Trophoblast cell (in vitro differentiated cells and primary cell): ENCODE measurements around the gene DEPP1.
A peak's percentile ranks its signal among the peaks of the same experiment; 100 is the strongest.

ENCODE experiments used
- DNase-seq, 2 donors: peaks; one replicate each; pipeline ENCODE4 v3.0.0-alpha.2; 2016
- H2AFZ ChIP-seq: 2 replicates; pipeline ENCODE4 v1.6.1; 2013; ENCODE audit warnings: low read length, moderate library complexity, mild to moderate bottlenecking; ENCODE audit not compliant: insufficient read depth, poor library complexity
- H2AK5ac ChIP-seq: 2 replicates; pipeline ENCODE4 v1.6.1; 2013; ENCODE audit warnings: mild to moderate bottlenecking, low read length
- H2BK120ac ChIP-seq: 2 replicates; pipeline ENCODE4 v1.6.1; 2013; ENCODE audit warnings: low read length, mild to moderate bottlenecking, moderate library complexity; ENCODE audit not compliant: insufficient read depth, poor library complexity
- H2BK12ac ChIP-seq: 2 replicates; pipeline ENCODE4 v1.6.1; 2013; ENCODE audit warnings: mild to moderate bottlenecking, low read length, moderate library complexity
- H2BK5ac ChIP-seq: 2 replicates; pipeline ENCODE4 v1.6.1; 2013; ENCODE audit warnings: low read length, low read depth, moderate library complexity, mild to moderate bottlenecking; ENCODE audit not compliant: poor library complexity
- H3K14ac ChIP-seq: 2 replicates; pipeline ENCODE4 v1.6.1; 2013; ENCODE audit warnings: mild to moderate bottlenecking, low read length
- H3K18ac ChIP-seq: 2 replicates; pipeline ENCODE4 v1.6.1; 2013; ENCODE audit warnings: mild to moderate bottlenecking, low read length
- H3K23ac ChIP-seq: 2 replicates; pipeline ENCODE4 v1.6.1; 2013; ENCODE audit warnings: low read length
- H3K27ac ChIP-seq: 2 replicates; pipeline ENCODE4 v1.5.1; 2013; ENCODE audit warnings: low read depth, mild to moderate bottlenecking, inconsistent platforms, low read length, moderate library complexity
- H3K27me3 ChIP-seq: 2 replicates; pipeline ENCODE4 v1.6.1; 2013; ENCODE audit warnings: inconsistent platforms, mild to moderate bottlenecking, low read length, moderate library complexity; ENCODE audit not compliant: insufficient read depth
- H3K36me3 ChIP-seq, 2 experiments: 1 replicate in 1 of 2; 2 replicates in 1 of 2; pipeline ENCODE4 v1.6.1; 2013; ENCODE audit warnings: low read length in 2 of 2, mild to moderate bottlenecking in 2 of 2, moderate library complexity in 1 of 2; ENCODE audit not compliant: insufficient read depth in 2 of 2, control insufficient read depth in 1 of 2
- H3K4ac ChIP-seq: 2 replicates; pipeline ENCODE4 v1.6.1; 2013; ENCODE audit warnings: low read depth, mild to moderate bottlenecking, low read length, moderate library complexity
- H3K4me1 ChIP-seq, 2 experiments: 1 replicate in 1 of 2; 2 replicates in 1 of 2; pipeline ENCODE4 v1.6.1; 2013; ENCODE audit warnings: low read length in 2 of 2, mild to moderate bottlenecking in 2 of 2, moderate library complexity in 1 of 2; ENCODE audit not compliant: insufficient read depth in 2 of 2, control insufficient read depth in 1 of 2
- H3K4me2 ChIP-seq: 2 replicates; pipeline ENCODE4 v1.6.1; 2013; ENCODE audit warnings: inconsistent platforms, mild to moderate bottlenecking, low read length, moderate library complexity
- H3K4me3 ChIP-seq: 2 replicates; pipeline ENCODE4 v1.5.1; 2013; ENCODE audit warnings: mild to moderate bottlenecking, low read depth, low read length, inconsistent platforms
- H3K79me1 ChIP-seq: one replicate; pipeline ENCODE4 v1.6.1; 2013; ENCODE audit warnings: low read length
- H3K79me2 ChIP-seq: 2 replicates; pipeline ENCODE4 v1.6.1; 2013; ENCODE audit warnings: low read length, mild to moderate bottlenecking; ENCODE audit not compliant: control insufficient read depth, insufficient read depth, poor library complexity
- H3K9ac ChIP-seq: 2 replicates; pipeline ENCODE4 v1.6.1; 2013; ENCODE audit warnings: mild to moderate bottlenecking, low read length
- H3K9me3 ChIP-seq: 2 replicates; pipeline ENCODE4 v1.6.1; 2013; ENCODE audit warnings: low read depth, mild to moderate bottlenecking, control low read depth, inconsistent platforms, low read length; ENCODE audit not compliant: insufficient read depth
- H4K12ac ChIP-seq: 2 replicates; pipeline ENCODE4 v1.6.1; 2013; ENCODE audit warnings: low read depth, mild to moderate bottlenecking, low read length, moderate library complexity
- H4K8ac ChIP-seq: 2 replicates; pipeline ENCODE4 v1.6.1; 2013; ENCODE audit warnings: low read depth, mild to moderate bottlenecking, low read length, moderate library complexity
- H4K91ac ChIP-seq: one replicate; pipeline ENCODE4 v1.6.1; 2013; ENCODE audit warnings: low read depth, mild to moderate bottlenecking, low read length, moderate library complexity
- WGBS: extraction: QIAGEN DNeasy Blood & Tissue Kit; methylation state at CpG from one replicate; pipeline ENCODE4 v1.1.7; 2013; ENCODE audit warnings: missing lambda C conversion rate; ENCODE audit not compliant: insufficient read length, insufficient coverage; ENCODE audit errors: extremely low coverage; 5-methylcytosine and 5-hydroxymethylcytosine counted together

DEPP1 gene

DNA sequence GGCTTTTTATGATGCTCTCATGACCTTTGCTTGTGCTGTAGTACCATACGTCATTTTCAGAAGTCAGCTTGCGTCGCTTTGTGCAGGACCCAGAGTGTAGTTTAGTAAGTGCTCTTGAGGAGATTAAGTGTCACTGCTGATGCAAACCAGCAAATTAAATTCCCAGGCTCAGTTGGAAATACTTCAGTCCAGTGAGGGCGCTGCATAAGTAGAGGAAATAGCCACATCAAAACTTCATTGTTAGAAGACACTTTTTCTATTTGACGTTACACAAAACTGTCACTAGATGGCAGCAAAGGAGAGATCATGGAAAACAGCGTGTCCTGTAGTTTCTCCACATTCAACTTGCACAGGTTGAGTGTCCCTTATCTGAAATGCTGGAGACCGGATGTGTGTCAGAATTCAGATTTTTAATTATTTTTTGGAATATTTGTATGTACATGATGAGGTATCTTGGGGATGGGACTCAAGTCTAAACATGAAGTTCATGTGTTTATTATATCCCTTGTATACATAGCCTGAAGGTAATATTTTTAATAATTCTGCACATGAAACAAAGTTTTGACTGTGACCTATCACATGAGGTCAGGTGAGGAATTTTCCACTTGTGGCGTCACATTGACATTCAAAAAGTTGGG, 30.0 kb upstream of the DEPP1 start:
- Histone ChIP-seq H3K79me2 (no peaks in the 10 kb centered on the region), H2AFZ (no peak overlapping the region), H4K12ac (no peak overlapping the region), H3K4ac (no peak overlapping the region), H3K14ac (no peak overlapping the region), H3K36me3 (peaks cover 1 to 5% of the 10 kb centered on the region in 2 experiments), H3K79me1 (no peaks in the 10 kb centered on the region), H3K27me3 (no peaks in the 10 kb centered on the region), H4K8ac (no peak overlapping the region), H2BK12ac (no peak overlapping the region), H3K4me1 (no peaks in the 10 kb centered on the region), H2BK5ac (no peak overlapping the region), H3K23ac (no peak overlapping the region), H3K4me3 (no peak overlapping the region), H2BK120ac (no peak overlapping the region), H3K27ac (no peak overlapping the region), H3K9ac (no peak overlapping the region), H3K9me3 (no peaks in the 10 kb centered on the region), H3K4me2 (no peak overlapping the region), H2AK5ac (no peak overlapping the region), H3K18ac (no peak overlapping the region), H4K91ac (no peak overlapping the region)
- no CpG with 5 or more reads among the region's 8 CpGs for WGBS
- peak; percentile 32 to 94 for DNase-seq

- no peak overlapping the region for H4K91ac ChIP-seq
- no peaks in the 10 kb centered on the region for H3K27me3 ChIP-seq
- H2BK5ac ChIP-seq, result no peak overlapping the region
- H4K8ac ChIP-seq, result no peak overlapping the region
- H3K4me3 ChIP-seq, result no peak overlapping the region
- no CpG with 5 or more reads among the region's 3 CpGs for WGBS
- no peak overlapping the region for H2AK5ac ChIP-seq
- no peak overlapping the region for H2BK120ac ChIP-seq
- H3K79me1 ChIP-seq, result peaks cover 1% of the 10 kb centered on the region
- H3K27ac ChIP-seq, result no peak overlapping the region
- peak overlapping the region; percentile 96 for H3K23ac ChIP-seq
- H2BK12ac ChIP-seq, result no peak overlapping the region
- no peaks in the 10 kb centered on the region for H3K4me1 ChIP-seq
- H2AFZ ChIP-seq, result no peak overlapping the region
- H4K12ac ChIP-seq, result no peak overlapping the region
- no peak overlapping the region for H3K14ac ChIP-seq
- no peaks in the 10 kb centered on the region for H3K9me3 ChIP-seq
- no peak overlapping the region for H3K4me2 ChIP-seq
- peaks cover 4 to 8% of the 10 kb centered on the region in 2 experiments for H3K36me3 ChIP-seq
- H3K79me2 ChIP-seq, result peaks cover under 1% of the 10 kb centered on the region
- H3K18ac ChIP-seq, result no peak overlapping the region
- H3K9ac ChIP-seq, result peak overlapping the region; percentile 69
- no peak for DNase-seq
- H3K4ac ChIP-seq, result no peak overlapping the region
Observed at GRCh38 chr10:45006276-45007030, 27.8 kb upstream of the DEPP1 start.

DNA sequence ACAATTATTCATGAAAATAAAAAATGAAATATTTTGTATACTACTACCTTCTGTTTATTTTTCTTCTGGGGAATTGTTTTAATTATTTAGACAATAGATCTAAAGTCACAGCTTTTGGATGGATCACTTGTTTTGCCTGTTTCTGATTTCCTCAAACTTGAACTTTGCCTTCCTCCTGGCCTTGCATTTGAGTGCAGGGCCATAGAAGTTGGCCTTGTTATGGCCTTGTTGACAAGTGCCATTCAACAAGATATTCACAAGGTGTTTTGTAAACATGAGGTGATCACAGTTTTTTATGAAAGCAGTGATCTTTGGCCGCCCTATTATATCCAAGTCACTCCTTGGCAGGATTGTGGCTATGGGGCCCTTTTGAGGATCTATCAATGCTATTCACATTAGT, 26.7 kb upstream of the DEPP1 start:
- Histone ChIP-seq H3K23ac (no peak overlapping the region), H3K27me3 (no peaks in the 10 kb centered on the region), H2AFZ (no peak overlapping the region), H3K9me3 (no peaks in the 10 kb centered on the region), H3K27ac (no peak overlapping the region), H4K91ac (no peak overlapping the region), H3K79me2 (peaks cover 9% of the 10 kb centered on the region), H4K12ac (no peak overlapping the region), H2BK120ac (no peak overlapping the region), H2AK5ac (no peak overlapping the region), H4K8ac (no peak overlapping the region), H2BK5ac (no peak overlapping the region), H3K4me2 (no peak overlapping the region), H3K14ac (no peak overlapping the region), H3K4me1 (no peaks in the 10 kb centered on the region), H3K4ac (no peak overlapping the region), H2BK12ac (no peak overlapping the region), H3K4me3 (no peak overlapping the region), H3K18ac (no peak overlapping the region), H3K36me3 (peaks cover 4 to 8% of the 10 kb centered on the region in 2 experiments), H3K79me1 (peaks cover 12% of the 10 kb centered on the region), H3K9ac (no peak overlapping the region)
- no peak for DNase-seq
- WGBS, result no CpG with 5 or more reads among the region's 1 CpG

DNA sequence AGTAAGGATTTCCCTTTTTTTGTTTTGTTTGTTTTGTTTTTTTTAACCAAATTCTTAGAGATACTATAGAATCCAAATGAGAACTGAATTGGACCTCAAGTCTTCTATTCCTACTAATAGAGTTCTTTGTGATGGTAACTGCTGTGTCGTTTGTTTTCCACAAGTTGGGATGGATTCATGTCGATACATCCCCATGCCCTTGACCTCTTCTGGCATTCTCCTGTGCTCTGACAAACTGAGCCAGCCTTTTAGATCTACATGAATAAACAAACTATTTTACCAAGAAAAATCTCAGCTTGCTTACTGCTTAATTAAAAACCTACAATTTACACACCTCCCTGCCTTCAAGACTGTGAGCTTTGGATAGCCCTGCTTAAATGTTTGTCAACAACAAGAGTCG, 26.1 kb upstream of the DEPP1 start:
- Histone ChIP-seq H3K27ac (no peak overlapping the region), H3K27me3 (no peaks in the 10 kb centered on the region), H3K9ac (no peak overlapping the region), H3K4ac (no peak overlapping the region), H3K9me3 (no peaks in the 10 kb centered on the region), H2BK5ac (no peak overlapping the region), H3K4me1 (no peaks in the 10 kb centered on the region), H4K12ac (no peak overlapping the region), H3K14ac (no peak overlapping the region), H3K36me3 (peaks cover 4 to 8% of the 10 kb centered on the region in 2 experiments), H2AFZ (no peak overlapping the region), H3K18ac (no peak overlapping the region), H3K4me2 (no peak overlapping the region), H2AK5ac (no peak overlapping the region), H4K91ac (no peak overlapping the region), H2BK12ac (no peak overlapping the region), H3K23ac (no peak overlapping the region), H3K79me2 (peaks cover 9% of the 10 kb centered on the region), H2BK120ac (no peak overlapping the region), H3K4me3 (no peak overlapping the region), H4K8ac (no peak overlapping the region), H3K79me1 (peaks cover 14% of the 10 kb centered on the region)
- no CpG with 5 or more reads among the region's 3 CpGs for WGBS
- no peak for DNase-seq
